Astrocyte (in vitro differentiated cells and primary cell): ENCODE measurements around the gene KCNA5. TPM values are rescaled to one million over a fixed set of nuclear protein-coding genes. Genes with fewer than 3 reads are reported as not detected.

ENCODE experiments used
- DNase-seq: peaks from one replicate; pipeline ENCODE4 v3.0.0-alpha.2; 2010; ENCODE audit warnings: low read depth
- FAIRE-seq: peaks from 2 replicates; lab custom pipeline; 2011; peaks lifted over from hg19 to GRCh38; lab: Jason Lieb, UNC
- H2AFZ ChIP-seq: 2 replicates; pipeline ENCODE4 v1.6.0; 2012; ENCODE audit warnings: low read depth, low read length, inconsistent platforms
- H3K27ac ChIP-seq: 2 replicates; pipeline ENCODE4 v1.5.1; 2011; ENCODE audit warnings: low read depth, low read length, inconsistent platforms
- H3K27me3 ChIP-seq: 2 replicates; pipeline ENCODE4 v1.6.0; 2011; ENCODE audit warnings: low read length, inconsistent platforms; ENCODE audit not compliant: insufficient read depth
- H3K36me3 ChIP-seq: 2 replicates; pipeline ENCODE4 v1.5.1; 2011; ENCODE audit warnings: low read length, inconsistent platforms; ENCODE audit not compliant: insufficient read depth
- H3K4me1 ChIP-seq: 2 replicates; pipeline ENCODE4 v1.5.1; 2011; ENCODE audit warnings: low read length, inconsistent platforms; ENCODE audit not compliant: insufficient read depth
- H3K4me2 ChIP-seq: 2 replicates; pipeline ENCODE4 v1.6.0; 2012; ENCODE audit warnings: low read length, inconsistent platforms
- H3K4me3 ChIP-seq: 2 replicates; pipeline ENCODE4 v1.5.1; 2011; ENCODE audit warnings: low read depth, mild to moderate bottlenecking, low read length, inconsistent platforms; ENCODE audit not compliant: insufficient read depth
- H3K79me2 ChIP-seq: 2 replicates; pipeline ENCODE4 v1.6.0; 2012; ENCODE audit warnings: mild to moderate bottlenecking, low read length, inconsistent platforms; ENCODE audit not compliant: insufficient read depth
- H3K9ac ChIP-seq: 2 replicates; pipeline ENCODE4 v1.6.0; 2012; ENCODE audit warnings: mild to moderate bottlenecking, low read length, inconsistent platforms
- H3K9me3 ChIP-seq: 2 replicates; pipeline ENCODE4 v1.5.1; 2012; ENCODE audit warnings: low read depth, mild to moderate bottlenecking, low read length, inconsistent platforms; ENCODE audit not compliant: insufficient read depth
- H4K20me1 ChIP-seq: 2 replicates; pipeline ENCODE4 v1.6.0; 2012; ENCODE audit warnings: low read length, inconsistent platforms; ENCODE audit not compliant: insufficient read depth
- H3K27ac Mint-ChIP-seq: one replicate; pipeline ENCODE4 v1.8.0; 2021; ENCODE audit warnings: mild to moderate bottlenecking, mixed read lengths; ENCODE audit not compliant: unreplicated experiment
- H3K27me3 Mint-ChIP-seq: one replicate; pipeline ENCODE4 v1.8.0; 2021; ENCODE audit warnings: low read depth, mixed read lengths; ENCODE audit not compliant: unreplicated experiment
- H3K36me3 Mint-ChIP-seq: one replicate; pipeline ENCODE4 v1.8.0; 2021; ENCODE audit warnings: low read depth, mixed read lengths; ENCODE audit not compliant: unreplicated experiment
- H3K4me1 Mint-ChIP-seq: one replicate; pipeline ENCODE4 v1.8.0; 2021; ENCODE audit warnings: low read depth, mixed read lengths; ENCODE audit not compliant: unreplicated experiment
- H3K4me3 Mint-ChIP-seq: one replicate; pipeline ENCODE4 v1.8.0; 2021; ENCODE audit warnings: mild to moderate bottlenecking, moderate library complexity, mixed read lengths; ENCODE audit not compliant: unreplicated experiment
- H3K9me3 Mint-ChIP-seq: one replicate; pipeline ENCODE4 v1.8.0; 2021; ENCODE audit warnings: mild to moderate bottlenecking, mixed read lengths; ENCODE audit not compliant: unreplicated experiment
- EZH2 ChIP-seq: IDR thresholded peaks from 2 replicates; pipeline ENCODE4 v1.6.1; 2012; ENCODE audit warnings: mild to moderate bottlenecking, low read length, inconsistent platforms; ENCODE audit not compliant: insufficient read depth
- total RNA-seq: library from RNA; stranded (reverse); gene quantifications from 2 replicates; pipeline ENCODE4 v1.2.1, GENCODE V29; 2021
- TF ChIP-seq, protein P1 (sequence below): IDR thresholded peaks from 2 replicates; pipeline ENCODE4 v1.5.1; 2011; ENCODE audit warnings: low read depth, mild to moderate bottlenecking, inconsistent platforms, low read length, moderate library complexity; ENCODE audit not compliant: insufficient read depth

The KCNA5 gene
- total RNA-seq, 1 donor from 2014 or later: not detected

DNA sequence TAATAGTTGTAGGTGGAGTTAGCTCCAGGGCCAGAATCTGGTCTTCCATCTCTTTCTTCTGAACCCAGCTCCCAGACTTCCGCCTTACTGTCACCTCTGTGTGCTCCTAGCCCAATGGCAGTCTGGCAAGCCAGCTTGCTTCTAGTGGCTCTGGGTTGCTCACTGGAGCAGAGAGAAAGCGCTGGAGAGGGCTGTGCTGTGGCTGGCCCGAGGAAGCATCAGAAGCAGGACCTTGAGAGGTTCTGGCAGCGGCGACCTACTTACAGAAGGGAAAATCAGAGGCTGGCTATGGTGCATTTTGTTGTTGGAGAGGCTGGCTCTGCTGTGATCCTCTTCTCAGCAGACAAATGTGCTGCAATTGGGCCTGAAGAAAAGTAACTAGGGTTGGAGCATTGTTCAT lies 28.6 kb downstream of the KCNA5 start:
- no peak overlapping the region for H3K27ac Mint-ChIP-seq
- FAIRE-seq (no peak), DNase-seq (no peak)
- Histone ChIP-seq H3K27me3 (peaks cover 4% of the 10 kb centered on the region), H3K9me3 (no peaks in the 10 kb centered on the region), H2AFZ (no peak overlapping the region), H3K9ac (no peak overlapping the region), H4K20me1 (no peaks in the 10 kb centered on the region), H3K36me3 (no peaks in the 10 kb centered on the region), H3K4me3 (no peak overlapping the region), H3K4me2 (no peak overlapping the region), H3K79me2 (no peaks in the 10 kb centered on the region), H3K27ac (no peak overlapping the region), H3K4me1 (no peaks in the 10 kb centered on the region)
- TF ChIP-seq, protein P1, sequence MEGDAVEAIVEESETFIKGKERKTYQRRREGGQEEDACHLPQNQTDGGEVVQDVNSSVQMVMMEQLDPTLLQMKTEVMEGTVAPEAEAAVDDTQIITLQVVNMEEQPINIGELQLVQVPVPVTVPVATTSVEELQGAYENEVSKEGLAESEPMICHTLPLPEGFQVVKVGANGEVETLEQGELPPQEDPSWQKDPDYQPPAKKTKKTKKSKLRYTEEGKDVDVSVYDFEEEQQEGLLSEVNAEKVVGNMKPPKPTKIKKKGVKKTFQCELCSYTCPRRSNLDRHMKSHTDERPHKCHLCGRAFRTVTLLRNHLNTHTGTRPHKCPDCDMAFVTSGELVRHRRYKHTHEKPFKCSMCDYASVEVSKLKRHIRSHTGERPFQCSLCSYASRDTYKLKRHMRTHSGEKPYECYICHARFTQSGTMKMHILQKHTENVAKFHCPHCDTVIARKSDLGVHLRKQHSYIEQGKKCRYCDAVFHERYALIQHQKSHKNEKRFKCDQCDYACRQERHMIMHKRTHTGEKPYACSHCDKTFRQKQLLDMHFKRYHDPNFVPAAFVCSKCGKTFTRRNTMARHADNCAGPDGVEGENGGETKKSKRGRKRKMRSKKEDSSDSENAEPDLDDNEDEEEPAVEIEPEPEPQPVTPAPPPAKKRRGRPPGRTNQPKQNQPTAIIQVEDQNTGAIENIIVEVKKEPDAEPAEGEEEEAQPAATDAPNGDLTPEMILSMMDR: no peak
- no peak for TF ChIP-seq EZH2
- H3K9me3 Mint-ChIP-seq: no peaks in the 10 kb centered on the region
- peaks cover 10% of the 10 kb centered on the region for H3K4me1 Mint-ChIP-seq
- no peaks in the 10 kb centered on the region for H3K36me3 Mint-ChIP-seq
- peaks cover 60% of the 10 kb centered on the region for H3K27me3 Mint-ChIP-seq
- no peak overlapping the region for H3K4me3 Mint-ChIP-seq

DNA sequence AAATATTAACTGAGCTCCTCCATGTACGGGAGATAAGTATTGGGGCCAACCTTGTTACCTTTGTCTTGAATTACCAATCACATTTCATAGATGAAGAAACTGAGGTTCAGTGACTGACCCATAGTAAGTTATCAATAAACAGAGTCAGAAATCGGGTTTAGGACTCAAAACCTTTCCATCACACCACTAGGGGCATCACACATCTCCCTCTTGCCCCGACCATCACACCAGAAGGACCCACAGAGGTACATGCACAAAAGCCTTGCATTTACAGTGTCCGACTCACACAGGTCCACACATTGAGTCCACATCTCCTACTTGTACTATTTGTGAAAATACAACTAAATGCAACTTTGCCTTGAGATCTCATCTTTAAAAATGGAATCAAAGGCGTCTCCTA lies 29.4 kb downstream of the KCNA5 start:
- FAIRE-seq: no peak
- no peaks in the 10 kb centered on the region for H4K20me1 ChIP-seq
- H3K27me3 Mint-ChIP-seq: peaks cover 60% of the 10 kb centered on the region
- H3K27ac Mint-ChIP-seq: no peak overlapping the region
- no peaks in the 10 kb centered on the region for H3K9me3 ChIP-seq
- no peak for DNase-seq
- TF ChIP-seq EZH2: no peak
- TF ChIP-seq, protein P1: peak; percentile 24
- H3K4me1 Mint-ChIP-seq: peaks cover 12% of the 10 kb centered on the region
- H3K27me3 ChIP-seq: peaks cover 6% of the 10 kb centered on the region
- H3K4me3 Mint-ChIP-seq: no peak overlapping the region
- H3K36me3 Mint-ChIP-seq: no peaks in the 10 kb centered on the region
- no peak overlapping the region for H3K9ac ChIP-seq
- no peaks in the 10 kb centered on the region for H3K4me1 ChIP-seq
- H3K4me2 ChIP-seq: no peak overlapping the region
- H3K79me2 ChIP-seq: no peaks in the 10 kb centered on the region
- no peak overlapping the region for H3K4me3 ChIP-seq
- no peaks in the 10 kb centered on the region for H3K9me3 Mint-ChIP-seq
- H3K27ac ChIP-seq: no peak overlapping the region
- H3K36me3 ChIP-seq: no peaks in the 10 kb centered on the region
- no peak overlapping the region for H2AFZ ChIP-seq

GRCh38 chr12:5073853-5074252 lies 30.2 kb downstream of the KCNA5 start:
- H3K79me2 ChIP-seq: no peaks in the 10 kb centered on the region
- no peak overlapping the region for H3K9ac ChIP-seq
- TF ChIP-seq EZH2: no peak
- TF ChIP-seq, protein P1: peak; percentile 49
- no peak overlapping the region for H3K27ac ChIP-seq
- DNase-seq (no peak), FAIRE-seq (no peak)
- peaks cover 5% of the 10 kb centered on the region for H3K4me1 ChIP-seq
- no peak overlapping the region for H3K4me2 ChIP-seq
- H3K36me3 ChIP-seq: no peaks in the 10 kb centered on the region
- Mint-ChIP-seq H3K27ac (no peak overlapping the region), H3K36me3 (no peaks in the 10 kb centered on the region), H3K4me3 (no peak overlapping the region), H3K27me3 (peaks cover 61% of the 10 kb centered on the region), H3K9me3 (no peaks in the 10 kb centered on the region), H3K4me1 (peaks cover 20% of the 10 kb centered on the region)
- peaks cover 6% of the 10 kb centered on the region for H3K27me3 ChIP-seq
- no peak overlapping the region for H3K4me3 ChIP-seq
- H3K9me3 ChIP-seq: no peaks in the 10 kb centered on the region
- H2AFZ ChIP-seq: no peak overlapping the region
- H4K20me1 ChIP-seq: no peaks in the 10 kb centered on the region
